Erythroblast (primary cell): Measurements from ENCODE around the gene MED8.

Experiments
- DNase-seq, 2 experiments: peaks; one replicate each; lab custom pipeline; 2025; lab: John Stamatoyannopoulos, UW
- GATA1 ChIP-seq: IDR thresholded peaks from 2 replicates; pipeline ENCODE4 v1.6.1; 2011; ENCODE audit warnings: low read depth, mild to moderate bottlenecking, control low read depth, low read length, moderate library complexity
- POLR2A ChIP-seq: IDR thresholded peaks from 2 replicates; pipeline ENCODE4 v1.6.1; 2011; ENCODE audit warnings: mild to moderate bottlenecking, low read length

Gene MED8

DNA sequence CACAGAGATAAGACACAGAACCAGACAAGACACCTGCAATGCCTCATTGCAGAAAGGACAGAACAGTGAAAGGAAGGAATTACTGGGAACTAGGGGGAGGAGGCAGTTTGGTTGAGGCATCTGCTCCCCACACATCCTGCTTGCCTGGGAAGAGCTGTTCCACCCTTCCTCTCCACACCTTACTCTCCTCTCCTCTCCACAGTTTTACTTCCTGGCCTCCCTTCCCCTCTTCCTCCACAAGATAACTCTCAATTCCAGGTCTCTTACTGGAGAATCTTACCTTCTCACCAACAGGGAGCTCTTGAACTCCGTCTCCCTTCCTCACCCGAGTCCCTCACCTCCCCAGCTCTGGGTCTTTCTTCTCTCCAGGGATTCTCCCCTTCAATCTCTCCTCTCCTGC lies 23.9 kb downstream of the MED8 start:
- TF ChIP-seq POLR2A (no peak), GATA1 (no peak)
- peak in 1 of 2 experiments; percentile 27 for DNase-seq

- peak; percentile 1 for TF ChIP-seq POLR2A
- no peak for TF ChIP-seq GATA1
- no peak for DNase-seq
Observed at GRCh38 chr1:43363935-43364525, 25.6 kb downstream of the MED8 start.

- peak in 1 of 2 experiments; percentile 20 for DNase-seq
- TF ChIP-seq GATA1 (no peak), POLR2A (no peak)
Observed at GRCh38 chr1:43363283-43363934, 26.2 kb downstream of the MED8 start.

- TF ChIP-seq POLR2A: no peak
- no peak for TF ChIP-seq GATA1
- no peak for DNase-seq
Observed at GRCh38 chr1:43360616-43361015, 29.0 kb downstream of the MED8 start.

GRCh38 chr1:43359696-43360095 lies 29.9 kb downstream of the MED8 start:
- peak; percentile 25 to 49 for DNase-seq
- TF ChIP-seq GATA1 (no peak), POLR2A (no peak)

DNA sequence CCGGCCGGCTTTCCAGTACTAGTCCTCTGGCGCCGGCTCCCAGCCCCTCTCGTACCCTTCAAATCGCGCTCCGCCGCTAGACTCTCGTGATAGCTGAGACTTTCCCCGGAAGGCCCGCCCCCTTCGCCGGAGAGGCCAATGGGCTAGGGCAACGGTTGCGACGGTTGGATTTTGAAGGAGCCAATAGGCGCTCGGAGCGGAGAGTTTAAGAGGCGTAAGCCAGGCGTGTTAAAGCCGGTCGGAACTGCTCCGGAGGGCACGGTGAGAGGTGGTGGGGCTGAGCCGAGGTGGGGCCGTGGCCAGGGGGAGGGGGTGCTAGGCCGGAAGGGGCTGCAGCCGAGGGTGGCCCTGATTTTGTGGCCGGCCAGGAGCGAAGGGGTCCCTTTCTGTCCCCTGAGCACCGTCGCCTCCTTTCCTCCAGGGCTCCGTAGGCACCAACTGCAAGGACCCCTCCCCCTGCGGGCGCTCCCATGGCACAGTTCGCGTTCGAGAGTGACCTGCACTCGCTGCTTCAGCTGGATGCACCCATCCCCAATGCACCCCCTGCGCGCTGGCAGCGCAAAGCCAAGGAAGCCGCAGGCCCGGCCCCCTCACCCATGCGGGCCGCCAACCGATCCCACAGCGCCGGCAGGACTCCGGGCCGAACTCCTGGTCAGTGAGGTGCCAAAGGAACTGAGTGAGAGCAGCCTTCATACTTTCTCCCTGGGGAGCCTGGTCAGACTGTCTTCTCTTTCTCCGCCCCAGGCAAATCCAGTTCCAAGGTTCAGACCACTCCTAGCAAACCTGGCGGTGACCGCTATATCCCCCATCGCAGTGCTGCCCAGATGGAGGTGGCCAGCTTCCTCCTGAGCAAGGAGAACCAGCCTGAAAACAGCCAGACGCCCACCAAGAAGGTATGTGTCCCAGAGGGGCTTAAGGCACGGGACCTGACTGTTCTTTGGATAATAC lies 30.6 kb downstream of the MED8 start, which contains the start of gene CDC20:
Gene CDC20 (plus strand): TSS at position 236 of the 948 bp plus-strand sequence. CDS start 235 bp downstream, at position 471.
- TF ChIP-seq GATA1 (no peak), POLR2A (peak; percentile 83)
- DNase-seq: peak; percentile 95

DNA sequence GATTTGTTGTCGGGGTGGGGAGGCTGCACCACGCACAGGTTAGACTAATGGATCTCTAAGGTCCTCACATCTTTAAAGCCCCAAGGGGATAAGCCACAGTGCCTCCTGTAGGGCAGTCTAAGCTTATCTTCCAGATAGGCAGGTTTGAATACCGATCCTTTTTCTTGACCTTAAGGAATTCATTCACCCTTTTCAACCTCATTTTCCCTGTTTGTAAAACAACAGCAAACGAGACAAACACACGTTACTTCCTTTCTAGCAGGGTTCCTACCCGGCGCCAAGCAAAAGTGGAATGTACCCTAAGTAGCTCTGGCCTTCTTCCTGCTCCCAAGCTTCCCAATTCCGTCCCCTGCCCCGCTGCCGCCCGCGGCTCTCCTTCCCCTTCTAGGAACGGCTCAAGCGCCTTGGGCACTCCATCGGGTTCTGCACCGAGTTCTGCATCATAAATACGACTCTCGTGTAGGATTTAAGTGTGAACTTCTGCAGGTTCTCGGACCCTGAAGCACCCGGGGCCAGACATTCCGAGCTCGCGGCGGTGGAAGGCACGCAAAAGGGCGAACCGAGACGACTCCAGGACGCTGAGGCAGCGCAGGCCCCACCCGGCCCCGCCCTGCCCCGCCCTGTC lies 31.4 kb downstream of the MED8 start:
- peak; percentile 64 to 66 for DNase-seq
- TF ChIP-seq GATA1: no peak
- no peak for TF ChIP-seq POLR2A

- DNase-seq: no peak
Observed at GRCh38 chr1:43357251-43357650, 32.3 kb downstream of the MED8 start.

GRCh38 chr1:43354936-43355335 lies 34.7 kb downstream of the MED8 start:
- no peak for DNase-seq
- TF ChIP-seq POLR2A (no peak), GATA1 (no peak)

More at GRCh38 chr1:43357251-43357650, 32.3 kb downstream of the MED8 start:
- no peak for TF ChIP-seq GATA1
- TF ChIP-seq POLR2A: no peak

DNA sequence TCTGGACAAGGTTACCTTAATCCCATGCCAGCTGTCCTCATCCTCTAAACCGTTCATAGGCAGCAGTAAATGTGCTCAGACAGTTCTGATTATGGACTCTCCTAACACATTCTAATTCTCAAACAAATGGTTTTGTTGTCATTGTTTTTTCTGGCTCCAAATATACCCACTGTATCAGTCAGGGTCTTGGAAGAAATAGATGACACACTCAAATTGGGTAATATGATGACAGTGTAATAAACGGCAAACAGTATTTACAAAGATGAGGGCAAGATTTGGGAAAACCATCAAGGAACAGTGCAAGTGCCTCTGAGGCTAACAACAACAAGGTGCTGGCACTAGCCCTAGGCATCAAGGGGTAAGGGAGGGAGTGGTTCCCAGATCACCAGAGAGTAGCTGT lies 35.1 kb downstream of the MED8 start:
- TF ChIP-seq GATA1 (no peak), POLR2A (no peak)
- no peak for DNase-seq

- TF ChIP-seq POLR2A (no peak), GATA1 (no peak)
- DNase-seq: no peak
Observed at GRCh38 chr1:43352881-43353280, 36.7 kb downstream of the MED8 start.

GRCh38 chr1:43352351-43352705 lies 37.3 kb downstream of the MED8 start:
- TF ChIP-seq POLR2A: no peak
- no peak for TF ChIP-seq GATA1
- DNase-seq: no peak
